HG03039 (cell line): ENCODE data around the gene DENND1B.
"Not testable (repeated sequence)": the region's sequence is repeated elsewhere in the genome, so short reads cannot be mapped to it uniquely, and the experiment has no call there.

Experiments used
- ATAC-seq: cut with Tn5 transposase; IDR thresholded peaks from one replicate; pipeline ENCODE4 v1.9.1; 2021; ENCODE audit warnings: mild to moderate bottlenecking, moderate library complexity; ENCODE audit not compliant: unreplicated experiment

DENND1B gene

GRCh38 chr1:197783510-197783948, 8.2 kb upstream of the DENND1B start:
- no peak for ATAC-seq

DNA sequence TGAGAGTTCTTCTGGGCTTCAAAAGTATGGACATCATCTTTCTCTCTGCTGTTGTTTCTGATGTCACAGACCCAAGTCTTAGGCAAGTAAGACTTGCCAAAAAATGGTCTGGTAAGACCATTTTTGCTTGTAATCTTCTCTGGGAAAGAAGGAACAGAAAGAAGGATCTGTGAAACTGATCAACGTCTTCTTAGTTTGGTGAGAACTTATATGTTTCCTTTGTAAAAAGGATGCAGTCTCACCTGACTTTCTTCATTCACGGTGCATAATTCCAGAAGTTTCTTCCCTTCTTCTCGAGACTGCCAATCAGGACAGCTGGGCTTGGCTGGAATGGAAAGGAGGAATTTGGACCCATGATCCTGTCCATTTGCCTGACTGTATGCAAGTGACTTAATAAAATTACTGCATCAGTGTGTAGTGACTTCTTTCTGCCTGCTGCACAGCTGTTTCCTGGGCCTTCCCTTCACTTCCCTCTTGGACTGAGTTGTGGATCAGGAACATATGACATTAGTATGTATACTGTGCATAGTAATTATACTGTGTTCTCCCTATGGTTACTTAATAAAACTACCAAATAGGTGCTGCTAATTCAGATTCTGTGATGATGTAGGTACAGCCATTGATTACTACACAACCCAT, 7.6 kb upstream of the DENND1B start:
- no peak for ATAC-seq

DNA sequence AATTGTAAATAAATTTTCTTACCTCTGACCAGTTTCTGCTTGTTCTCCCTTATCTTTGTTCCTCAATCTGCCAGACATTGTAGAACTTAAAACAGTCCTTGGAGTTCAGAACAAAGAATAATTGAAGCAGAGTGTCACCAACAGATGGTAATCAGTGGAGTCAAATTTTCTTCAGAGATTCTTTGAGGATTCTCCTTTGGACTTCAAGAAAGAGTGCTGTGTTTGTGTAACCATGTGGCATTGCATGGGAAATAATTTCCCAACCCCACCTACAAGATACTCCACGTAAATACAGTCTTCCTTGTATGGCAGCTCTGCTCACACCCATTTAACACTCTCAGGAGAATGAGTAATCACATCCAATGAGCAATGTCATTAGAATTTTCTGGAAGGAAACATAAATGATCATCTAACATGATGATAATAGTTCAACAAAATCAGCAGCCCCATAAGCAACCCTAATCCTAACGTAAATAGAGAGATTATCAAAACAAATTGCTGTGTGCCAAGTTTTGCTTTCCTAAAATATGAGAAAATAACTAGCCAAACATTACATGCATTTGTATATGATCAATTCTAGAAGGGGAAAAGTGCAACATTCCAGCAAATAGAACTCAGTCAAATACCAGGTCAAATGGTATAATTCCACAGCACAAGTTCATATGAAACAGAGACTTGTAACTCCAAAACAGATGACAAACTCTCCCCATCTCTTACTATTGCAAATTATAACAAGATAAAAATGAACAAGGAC, 6.9 kb upstream of the DENND1B start:
- no peak for ATAC-seq

DNA sequence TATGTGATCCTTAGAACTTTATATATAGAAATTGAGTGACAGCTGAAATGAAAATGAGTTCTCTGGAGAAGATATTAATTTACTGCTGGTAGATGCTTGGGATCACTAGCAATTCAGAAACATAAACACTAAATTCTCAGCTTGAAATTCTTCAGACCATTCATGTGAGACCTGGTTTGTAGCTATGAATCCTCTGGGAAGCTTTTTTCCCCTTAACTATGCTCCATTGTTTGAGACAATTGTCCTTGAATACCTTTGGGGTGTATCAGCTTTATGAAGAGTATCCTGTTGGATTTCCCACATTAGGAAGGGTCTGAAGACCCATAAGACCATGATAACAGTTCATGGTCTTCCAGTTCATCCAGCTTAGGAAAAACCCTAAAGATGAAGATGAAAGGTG, 4.6 kb upstream of the DENND1B start:
- no peak for ATAC-seq

GRCh38 chr1:197778366-197778945, 3.2 kb upstream of the DENND1B start:
- ATAC-seq = no peak

DNA sequence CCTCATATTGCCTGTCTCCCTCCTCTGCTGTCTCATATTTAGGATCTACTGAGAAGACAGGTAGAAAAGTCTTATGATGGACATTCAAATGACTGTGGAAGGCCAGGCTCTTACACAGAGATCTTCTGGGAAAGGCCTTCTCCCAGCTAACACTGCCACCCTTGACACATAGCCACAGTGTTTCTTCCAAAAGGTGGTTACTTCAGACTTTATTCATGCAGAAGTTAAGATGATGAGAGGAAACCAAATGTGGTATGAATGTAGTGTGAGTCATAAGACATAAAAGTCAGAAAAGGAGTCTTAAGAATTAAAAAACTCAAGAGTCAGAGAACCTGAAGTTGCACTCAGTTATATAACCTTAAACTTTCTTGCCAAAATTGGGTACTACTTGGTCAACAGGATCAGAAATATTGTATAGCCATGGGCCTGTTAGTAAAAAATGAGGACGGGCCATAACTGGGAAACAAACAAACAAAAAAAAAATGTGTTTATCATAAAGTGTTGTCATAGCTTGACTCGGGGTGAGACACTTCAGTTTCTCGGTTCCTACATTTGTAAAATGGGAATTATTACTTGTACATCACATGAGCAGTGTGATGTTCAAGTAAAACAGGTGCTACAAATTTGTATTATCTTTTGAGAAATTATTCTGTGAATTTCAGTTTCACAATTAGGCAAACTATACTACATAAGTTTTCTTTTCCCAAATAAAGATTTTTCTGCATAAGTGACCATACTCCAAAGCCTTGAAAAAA, 1.2 kb upstream of the DENND1B start:
- ATAC-seq = peak; percentile 24

GRCh38 chr1:197774466-197775281, 606 bp downstream of the DENND1B start:
- peak; percentile 29 for ATAC-seq

- ATAC-seq = no peak
Observed at GRCh38 chr1:197773856-197774255, 1.4 kb downstream of the DENND1B start.

GRCh38 chr1:197771904-197772556, 3.2 kb downstream of the DENND1B start:
- no peak for ATAC-seq

DNA sequence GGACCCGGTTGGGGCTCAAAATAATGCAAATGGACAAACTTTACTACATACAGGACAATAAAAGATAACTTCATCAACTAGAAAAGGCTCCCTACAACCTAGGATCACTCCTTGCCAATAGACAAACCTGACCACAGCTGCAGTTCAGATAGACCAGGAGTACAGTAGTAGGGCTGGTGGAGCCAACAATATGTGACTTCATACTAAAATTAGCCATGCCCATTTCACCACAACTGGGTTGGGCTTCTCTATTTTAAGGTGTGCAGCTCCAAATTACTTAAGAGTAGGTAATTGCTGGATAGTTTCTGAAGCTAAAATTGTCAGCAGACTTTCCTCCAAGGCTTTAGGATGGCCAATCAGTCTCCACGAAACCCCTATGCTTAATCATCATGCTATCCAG, 3.9 kb downstream of the DENND1B start:
- no peak for ATAC-seq

GRCh38 chr1:197770243-197770642, 5.0 kb downstream of the DENND1B start:
- ATAC-seq = no peak

- ATAC-seq = no peak
Observed at GRCh38 chr1:197769287-197769686, 6.0 kb downstream of the DENND1B start.

- ATAC-seq = no peak
Observed at GRCh38 chr1:197768014-197768805, 7.1 kb downstream of the DENND1B start.

DNA sequence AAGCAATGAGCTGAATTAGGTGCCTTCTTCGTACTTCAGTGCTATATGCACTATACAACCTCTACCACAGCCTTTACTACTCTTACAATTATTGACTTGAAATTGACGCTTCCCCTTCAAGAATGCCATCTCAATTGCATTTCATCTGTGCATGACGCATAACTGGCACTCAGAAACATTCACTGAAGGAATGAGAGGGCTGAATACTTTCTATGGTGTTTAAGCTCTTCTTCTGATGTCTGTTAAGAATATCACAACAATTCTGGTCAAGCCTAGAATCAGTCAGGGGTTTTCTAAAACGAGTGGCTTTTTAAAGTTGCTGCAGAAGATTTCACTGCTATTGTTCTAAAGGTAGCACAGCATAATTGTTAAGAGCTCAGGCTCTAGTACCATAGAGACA, 11.5 kb downstream of the DENND1B start:
- no peak for ATAC-seq

DNA sequence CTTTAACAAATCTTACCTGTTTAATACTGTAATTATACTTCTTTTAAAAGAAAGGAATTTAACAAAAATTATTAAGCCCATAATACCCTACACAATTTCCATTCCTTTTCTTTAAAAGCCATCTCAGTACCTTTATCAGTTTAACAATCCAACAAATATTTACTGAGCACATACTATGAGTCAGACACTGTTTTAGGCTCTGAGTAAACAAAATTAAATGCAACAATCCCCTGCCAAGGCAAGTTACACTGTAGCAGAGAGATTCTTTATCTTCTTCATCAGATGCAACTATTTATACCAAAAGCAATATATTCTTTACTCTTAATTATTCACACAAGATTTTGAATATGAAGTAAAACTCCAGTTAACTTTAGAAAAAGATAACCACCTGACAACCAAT, 12.0 kb downstream of the DENND1B start:
- ATAC-seq = no peak

- no peak for ATAC-seq
Observed at GRCh38 chr1:197761654-197762053, 13.6 kb downstream of the DENND1B start.

DNA sequence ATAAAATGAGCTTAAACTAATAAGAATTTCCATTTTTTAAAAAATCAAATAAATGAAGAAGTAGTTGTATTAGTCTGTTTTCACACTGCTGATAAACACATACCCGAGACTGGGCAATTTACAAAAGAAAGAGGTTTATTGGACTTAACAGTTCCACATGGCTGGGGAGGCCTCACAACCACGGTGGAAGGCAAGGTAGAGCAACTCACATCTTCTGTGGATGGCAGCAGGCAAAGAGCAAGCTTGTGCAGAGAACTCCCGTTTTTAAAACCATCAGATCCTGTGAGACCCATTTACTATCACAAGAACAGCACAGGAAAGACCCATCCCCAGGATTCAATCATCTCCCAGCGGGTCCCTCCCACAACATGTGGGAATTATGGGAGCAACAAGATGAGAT, 19.7 kb downstream of the DENND1B start:
- ATAC-seq = not testable (repeated sequence)

DNA sequence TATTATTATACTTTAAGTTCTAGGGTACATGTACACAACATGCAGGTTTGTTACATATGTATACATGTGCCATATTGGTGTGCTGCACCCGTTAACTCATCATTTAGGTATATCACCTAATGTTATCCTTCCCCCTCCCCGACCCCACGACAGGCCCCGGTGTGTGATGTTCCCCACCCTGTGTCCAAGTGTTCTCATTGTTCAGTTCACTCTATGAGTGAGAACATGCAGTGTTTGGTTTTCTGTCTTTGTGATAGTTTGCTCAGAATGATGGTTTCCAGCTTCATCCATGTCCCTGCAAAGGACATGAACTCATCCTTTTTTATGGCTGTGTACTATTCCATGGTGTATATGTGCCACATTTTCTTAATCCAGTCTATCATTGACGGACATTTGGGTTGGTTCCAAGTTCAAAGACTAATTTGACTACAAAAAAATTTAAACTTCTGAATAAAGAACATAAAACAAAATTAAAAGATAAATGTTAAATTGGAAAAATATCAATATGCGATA, 22.6 kb downstream of the DENND1B start:
- not testable (repeated sequence) for ATAC-seq

DNA sequence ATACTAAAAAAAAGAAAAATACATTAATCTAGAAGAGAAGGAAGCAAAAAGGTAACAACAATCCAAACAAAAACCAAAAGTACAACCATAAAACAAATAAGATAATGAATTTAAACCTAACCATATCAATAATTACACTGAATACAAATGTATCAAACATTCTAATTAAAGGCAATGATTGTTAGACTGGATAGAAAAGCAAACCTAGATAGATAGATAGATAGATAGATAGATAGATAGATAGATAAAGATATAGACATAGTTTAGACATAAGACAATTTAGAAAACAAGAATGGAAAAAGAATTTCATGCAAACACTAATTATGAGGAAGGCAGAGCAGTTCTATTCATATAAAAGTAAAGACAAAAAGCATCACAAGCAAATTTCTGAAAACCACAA, 24.9 kb downstream of the DENND1B start:
- ATAC-seq = no peak
